Stomach (tissue), 9 donors: ENCODE measurements around the gene PRRT3. TPM values are rescaled to one million over a fixed set of nuclear protein-coding genes. Genes with fewer than 3 reads are reported as not detected.
A peak's percentile ranks its signal among the peaks of the same experiment; 100 is the strongest.
"Not testable (repeated sequence)": the region's sequence is repeated elsewhere in the genome, so short reads cannot be mapped to it uniquely, and the experiment has no call there.

Experiments used
- DNase-seq, 2 donors: peaks; one replicate each; pipeline versions ENCODE4 v3.0.0 to v3.0.0-alpha.2; 2013 to 2019
- H3K27ac ChIP-seq, 5 donors: fragments of 200-600 bp in 4 of 5; sonication (generic) in 4 of 5; one replicate each; pipeline ENCODE4 v1.5.1; 2013 to 2019; ENCODE audit warnings: mild to moderate bottlenecking in 1 of 5, moderate library complexity in 1 of 5
- H3K27me3 ChIP-seq, 3 donors: fragments of 200-600 bp; sonication (generic); one replicate each; pipeline ENCODE4 v1.5.1; 2017 to 2019; ENCODE audit warnings: mixed run types in 1 of 3
- H3K36me3 ChIP-seq, 4 donors: fragments of 200-600 bp; sonication (generic); 1 replicate in 3 of 4; 2 replicates in 1 of 4; pipeline ENCODE4 v1.5.1; 2016 to 2019
- H3K4me1 ChIP-seq, 4 donors: fragments of 200-600 bp; sonication (generic); one replicate each; pipeline ENCODE4 v1.5.1; 2016 to 2019
- H3K4me3 ChIP-seq, 4 donors: fragments of 200-600 bp; sonication (generic) in 3 of 4; one replicate each; pipeline ENCODE4 v1.5.1; 2016 to 2019; ENCODE audit warnings: mild to moderate bottlenecking in 1 of 4
- H3K9me3 ChIP-seq, 4 donors: fragments of 200-600 bp; sonication (generic); one replicate each; pipeline ENCODE4 v1.5.1; 2016 to 2019
- CTCF ChIP-seq, 7 experiments: fragments of 450-650 bp in 4 of 7; fragments of 200-600 bp in 3 of 7; sonication (generic) in 3 of 7; IDR thresholded peaks; one replicate each; pipeline ENCODE4 v1.5.1; 2016 to 2019; ENCODE audit warnings: antibody characterized with exemption in 7 of 7, control low read depth in 2 of 7, mild to moderate bottlenecking in 1 of 7
- POLR2A ChIP-seq, 4 donors: fragments of 450-650 bp; IDR thresholded peaks; one replicate each; pipeline ENCODE4 v1.6.1; 2016; ENCODE audit warnings: antibody characterized with exemption in 4 of 4, control low read depth in 2 of 4, mild to moderate bottlenecking in 1 of 4, moderate library complexity in 1 of 4
- POLR2AphosphoS5 ChIP-seq, 3 donors: sonication (generic); formaldehyde crosslinking; IDR thresholded peaks; one replicate each; pipeline ENCODE4 v1.6.1; 2016; ENCODE audit warnings: antibody characterized with exemption in 3 of 3
- WGBS, 5 donors: extraction: QIAGEN DNeasy Blood & Tissue Kit in 3 of 5; methylation state at CpG; one replicate each; pipeline versions ENCODE4 v1.1.5 to v1.1.7; 2013 to 2018; 5-methylcytosine and 5-hydroxymethylcytosine counted together
- intact Hi-C: fragments of 100-400 bp; cut with DNase I; formaldehyde crosslinking; loops from one replicate; pipeline ENCODE4 v1.15.1; 2023; ENCODE audit warnings: low total_unique reads
- polyA plus RNA-seq, 3 donors: library from polyadenylated mRNA; stranded (reverse); fragments of 200-250 nt; gene quantifications; one replicate each; pipeline ENCODE4 v1.2.3, GENCODE V29; 2013
- small RNA-seq, 4 donors: library from RNA; depleted of rRNA; stranded (forward); fragments of <200 nt; gene quantifications; one replicate each; pipeline ENCODE3, GENCODE V24; 2016
- total RNA-seq, 5 donors: library from RNA; depleted of rRNA; stranded (reverse); fragments of >200 nt; gene quantifications; one replicate each; pipeline versions ENCODE4 v1.1.0 to v1.2.3, GENCODE V29; 2014 to 2016
- donor health status: healthy with polysubstance abuse.
- donor health status: Bipolar disorder and iron deficiency.
- donor health status: healthy.

Gene PRRT3
- total and polyA plus RNA-seq, 8 donors, result 0.44 to 31.6 (median 0.92) TPM

- WGBS, 5 donors, result 30 to 63% (median 49%) methylated on average over 8 of the region's 8 CpGs
- Histone ChIP-seq H3K27me3 (no peaks in the 10 kb centered on the region), H3K4me1 (peaks cover 43 to 67% (median 57%) of the 10 kb centered on the region in 4 donors), H3K27ac (peak overlapping the region; percentile 81 to 92 (median 87)), H3K36me3 (peaks cover 0 to 5% (median 3%) of the 10 kb centered on the region in 4 donors), H3K4me3 (peak overlapping the region in 1 of 4 donors; percentile 7), H3K9me3 (no peaks in the 10 kb centered on the region)
- peak; percentile 60 to 80 for DNase-seq
- intact Hi-C loops, result no loop called here
- TF ChIP-seq POLR2A (IDR thresholded peaks at IDR 0.05), result no peak
These were observed 53.6 kb downstream of the PRRT3 start for GRCh38 chr3:9898467-9899241.

- Histone ChIP-seq H3K27ac (peak overlapping the region; percentile 81 to 92 (median 87)), H3K9me3 (no peaks in the 10 kb centered on the region), H3K4me1 (peaks cover 35 to 66% (median 57%) of the 10 kb centered on the region in 4 donors), H3K27me3 (no peaks in the 10 kb centered on the region), H3K36me3 (peaks cover 0 to 15% (median 11%) of the 10 kb centered on the region in 4 donors), H3K4me3 (peak overlapping the region in 1 of 4 donors; percentile 7)
- 20 to 60% (median 32%) methylated on average over 4 of the region's 4 CpGs for WGBS, 5 donors
- TF ChIP-seq CTCF (IDR thresholded peaks at IDR 0.05) (no peak), POLR2AphosphoS5 (IDR thresholded peaks at IDR 0.05) (peak in 2 of 3 donors; percentile 64 to 85)
- intact Hi-C loops, result no loop called here
- peak; percentile 81 to 95 for DNase-seq
These were observed 54.5 kb downstream of the PRRT3 start for GRCh38 chr3:9897408-9898372.

GRCh38 chr3:9896755-9897407 is 55.3 kb downstream of the PRRT3 start:
- 75 to 92% (median 87%) methylated on average over 10 of the region's 10 CpGs for WGBS, 5 donors
- H3K4me1 ChIP-seq, result peaks cover 29 to 66% (median 57%) of the 10 kb centered on the region in 4 donors
- DNase-seq, result not testable (repeated sequence)

GRCh38 chr3:9895715-9896114 is 56.5 kb downstream of the PRRT3 start:
- H3K9me3 ChIP-seq, H3K4me3 ChIP-seq, DNase-seq, H3K27me3 ChIP-seq, intact Hi-C loops: not testable (repeated sequence)
- Histone ChIP-seq H3K27ac (peak overlapping the region in 1 of 5 donors; percentile 34), H3K4me1 (peaks cover 37 to 75% (median 62%) of the 10 kb centered on the region in 4 donors), H3K36me3 (peaks cover 0 to 19% (median 16%) of the 10 kb centered on the region in 4 donors)
- 89 to 96% (median 94%) methylated on average over 3 of the region's 3 CpGs for WGBS, 5 donors

More at GRCh38 chr3:9896755-9897407, 55.3 kb downstream of the PRRT3 start:
- H3K4me3 ChIP-seq, intact Hi-C loops, H3K27me3 ChIP-seq, H3K9me3 ChIP-seq: not testable (repeated sequence)
- peaks cover 0 to 19% (median 16%) of the 10 kb centered on the region in 4 donors for H3K36me3 ChIP-seq
- H3K27ac ChIP-seq, result peak overlapping the region; percentile 69 to 92 (median 86)

Small RNA genes lying within 50 kb of the gene (small RNA-seq; reads per million reads assigned to genes)
- 0 reads per million in 4 donors for gene CYCSP10
- 0 reads per million in 4 donors for gene RNU6-882P

Other genes starting within 250 kb of the PRRT3 start
- not detected for gene CPNE9, start 248.6 kb downstream of the PRRT3 start, total RNA-seq
- gene CPNE9, start 248.6 kb downstream of the PRRT3 start, polyA plus RNA-seq, result under 1 TPM in 2 of 3 donors, not detected in 1; 0.10 to 0.19 TPM
- 10 to 100 TPM in 4 of 5 donors, 1 to 10 TPM in 1; 7.5 to 53.6 (median 15.1) TPM for gene BRPF1, start 220.7 kb downstream of the PRRT3 start, total RNA-seq
- gene BRPF1, start 220.7 kb downstream of the PRRT3 start, polyA plus RNA-seq, result 1 to 10 TPM; 4.1 to 5.6 (median 4.6) TPM
- gene OGG1, start 202.5 kb downstream of the PRRT3 start, total RNA-seq, result 10 to 100 TPM in 4 of 5 donors, 1 to 10 TPM in 1; 7.6 to 54.5 (median 22.0) TPM
- gene OGG1, start 202.5 kb downstream of the PRRT3 start, polyA plus RNA-seq, result 10 to 100 TPM; 12.4 to 20.0 (median 15.1) TPM
- gene CAMK1, start 182.5 kb downstream of the PRRT3 start, total RNA-seq, result 10 to 100 TPM; 14.3 to 61.1 (median 27.4) TPM
- gene CAMK1, start 182.5 kb downstream of the PRRT3 start, polyA plus RNA-seq, result 10 to 100 TPM; 22.9 to 37.2 (median 23.2) TPM
- gene TADA3, start 159.9 kb downstream of the PRRT3 start, total RNA-seq, result 10 to 100 TPM; 29.2 to 62.6 (median 31.2) TPM
- gene TADA3, start 159.9 kb downstream of the PRRT3 start, polyA plus RNA-seq, result 10 to 100 TPM; 36.4 to 62.0 (median 61.0) TPM
- 100 to 1,000 TPM in 3 of 5 donors, 10 to 100 TPM in 2; 45.5 to 173 (median 129) TPM for gene ARPC4, start 159.3 kb downstream of the PRRT3 start, total RNA-seq
- gene ARPC4, start 159.3 kb downstream of the PRRT3 start, polyA plus RNA-seq, result 100 to 1,000 TPM in 2 of 3 donors, 10 to 100 TPM in 1; 69.4 to 180 (median 117) TPM
- gene TTLL3, start 142.1 kb downstream of the PRRT3 start, total RNA-seq, result 100 to 1,000 TPM in 4 of 5 donors, 10 to 100 TPM in 1; 50.3 to 593 (median 210) TPM
- gene TTLL3, start 142.1 kb downstream of the PRRT3 start, polyA plus RNA-seq, result 10 to 100 TPM in 1 of 3 donors, 1 to 10 TPM in 2; 6.7 to 34.0 (median 7.8) TPM
- 10 to 100 TPM in 4 of 5 donors, 1 to 10 TPM in 1; 6.4 to 62.9 (median 19.3) TPM for gene RPUSD3, start 108.4 kb downstream of the PRRT3 start, total RNA-seq
- gene RPUSD3, start 108.4 kb downstream of the PRRT3 start, polyA plus RNA-seq, result 10 to 100 TPM; 28.0 to 30.9 (median 30.5) TPM
- gene CIDEC, start 72.2 kb downstream of the PRRT3 start, total RNA-seq, result 1 to 10 TPM in 3 of 5 donors, not detected in 2; 1.5 to 3.3 (median 2.3) TPM
- 10 to 100 TPM in 1 of 3 donors, 1 to 10 TPM in 1, under 1 TPM in 1; 0.63 to 21.4 (median 1.7) TPM for gene CIDEC, start 72.2 kb downstream of the PRRT3 start, polyA plus RNA-seq
- gene JAGN1, start 61.8 kb downstream of the PRRT3 start, total RNA-seq, result 10 to 100 TPM in 3 of 5 donors, 1 to 10 TPM in 1, not detected in 1; 9.4 to 28.4 (median 20.7) TPM
- gene JAGN1, start 61.8 kb downstream of the PRRT3 start, polyA plus RNA-seq, result 10 to 100 TPM; 26.5 to 56.6 (median 37.7) TPM
- 100 to 1,000 TPM in 2 of 5 donors, 10 to 100 TPM in 3; 11.4 to 301 (median 60.1) TPM for gene IL17RE, start 49.6 kb downstream of the PRRT3 start, total RNA-seq
- 10 to 100 TPM; 10.3 to 22.0 (median 13.0) TPM for gene IL17RE, start 49.6 kb downstream of the PRRT3 start, polyA plus RNA-seq
- 100 to 1,000 TPM in 3 of 5 donors, 10 to 100 TPM in 2; 20.1 to 284 (median 111) TPM for gene IL17RC, start 35.3 kb downstream of the PRRT3 start, total RNA-seq
- gene IL17RC, start 35.3 kb downstream of the PRRT3 start, polyA plus RNA-seq, result 10 to 100 TPM; 24.2 to 40.6 (median 25.5) TPM
- gene CRELD1, start 18.6 kb downstream of the PRRT3 start, total RNA-seq, result 10 to 100 TPM in 4 of 5 donors, 1 to 10 TPM in 1; 6.2 to 71.5 (median 23.9) TPM
- 10 to 100 TPM in 2 of 3 donors, 1 to 10 TPM in 1; 7.5 to 52.3 (median 21.6) TPM for gene CRELD1, start 18.6 kb downstream of the PRRT3 start, polyA plus RNA-seq
- 10 to 100 TPM; 10.5 to 71.0 (median 34.1) TPM for gene EMC3, start 34.4 kb upstream of the PRRT3 start, total RNA-seq
- gene EMC3, start 34.4 kb upstream of the PRRT3 start, polyA plus RNA-seq, result 10 to 100 TPM; 32.2 to 54.4 (median 38.3) TPM
- gene FANCD2, start 74.0 kb upstream of the PRRT3 start, total RNA-seq, result 10 to 100 TPM in 1 of 5 donors, 1 to 10 TPM in 4; 1.3 to 21.1 (median 6.1) TPM
- 1 to 10 TPM in 2 of 3 donors, under 1 TPM in 1; 0.61 to 6.3 (median 5.3) TPM for gene FANCD2, start 74.0 kb upstream of the PRRT3 start, polyA plus RNA-seq
- gene FANCD2OS, start 155.8 kb upstream of the PRRT3 start, total RNA-seq, result not detected
- not detected for gene FANCD2OS, start 155.8 kb upstream of the PRRT3 start, polyA plus RNA-seq
- gene BRK1, start 163.3 kb upstream of the PRRT3 start, total RNA-seq, result 100 to 1,000 TPM in 1 of 5 donors, 10 to 100 TPM in 4; 14.5 to 130 (median 51.9) TPM
- 100 to 1,000 TPM; 175 to 262 (median 218) TPM for gene BRK1, start 163.3 kb upstream of the PRRT3 start, polyA plus RNA-seq
- 10 to 100 TPM; 30.8 to 66.8 (median 36.2) TPM for gene VHL, start 189.4 kb upstream of the PRRT3 start, total RNA-seq
- 10 to 100 TPM; 19.4 to 23.0 (median 20.0) TPM for gene VHL, start 189.4 kb upstream of the PRRT3 start, polyA plus RNA-seq
- gene IRAK2, start 212.5 kb upstream of the PRRT3 start, total RNA-seq, result 1 to 10 TPM in 3 of 5 donors, under 1 TPM in 1, not detected in 1; 0.45 to 6.2 (median 1.9) TPM
- 1 to 10 TPM; 1.5 to 3.8 (median 3.2) TPM for gene IRAK2, start 212.5 kb upstream of the PRRT3 start, polyA plus RNA-seq